ENCODE measurements around the gene PSMB3.

PSMB3 gene

GRCh38 chr17:38796451-38797157 lies 44.1 kb downstream of the PSMB3 start:
- no peak for DNase-seq (ENCODE audit: low read depth in 2 of 2)

- DNase-seq (ENCODE audit: low read depth in 2 of 2), result no peak
Measured at GRCh38 chr17:38797158-38797490, 44.6 kb downstream of the PSMB3 start.

DNA sequence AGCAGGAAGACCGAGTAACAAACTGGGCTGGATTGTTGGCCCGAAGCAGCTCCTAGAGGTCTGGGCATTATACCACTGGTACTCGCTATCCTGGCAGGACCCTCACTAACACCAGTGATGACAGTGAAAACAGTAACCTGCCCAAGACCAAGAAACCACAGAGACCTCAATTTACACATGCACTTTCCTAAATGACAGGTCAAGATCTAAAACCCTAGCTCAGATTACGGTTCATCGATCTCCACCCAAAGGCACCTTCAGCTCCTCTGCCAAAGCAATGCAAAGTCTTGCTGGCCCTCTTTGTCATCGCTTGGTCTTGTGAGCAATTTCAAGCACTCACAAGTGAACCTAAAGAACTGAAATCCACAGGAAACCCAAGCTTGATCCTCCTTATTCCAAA lies 45.3 kb downstream of the PSMB3 start:
- DNase-seq (ENCODE audit: low read depth in 2 of 2), result no peak

DNA sequence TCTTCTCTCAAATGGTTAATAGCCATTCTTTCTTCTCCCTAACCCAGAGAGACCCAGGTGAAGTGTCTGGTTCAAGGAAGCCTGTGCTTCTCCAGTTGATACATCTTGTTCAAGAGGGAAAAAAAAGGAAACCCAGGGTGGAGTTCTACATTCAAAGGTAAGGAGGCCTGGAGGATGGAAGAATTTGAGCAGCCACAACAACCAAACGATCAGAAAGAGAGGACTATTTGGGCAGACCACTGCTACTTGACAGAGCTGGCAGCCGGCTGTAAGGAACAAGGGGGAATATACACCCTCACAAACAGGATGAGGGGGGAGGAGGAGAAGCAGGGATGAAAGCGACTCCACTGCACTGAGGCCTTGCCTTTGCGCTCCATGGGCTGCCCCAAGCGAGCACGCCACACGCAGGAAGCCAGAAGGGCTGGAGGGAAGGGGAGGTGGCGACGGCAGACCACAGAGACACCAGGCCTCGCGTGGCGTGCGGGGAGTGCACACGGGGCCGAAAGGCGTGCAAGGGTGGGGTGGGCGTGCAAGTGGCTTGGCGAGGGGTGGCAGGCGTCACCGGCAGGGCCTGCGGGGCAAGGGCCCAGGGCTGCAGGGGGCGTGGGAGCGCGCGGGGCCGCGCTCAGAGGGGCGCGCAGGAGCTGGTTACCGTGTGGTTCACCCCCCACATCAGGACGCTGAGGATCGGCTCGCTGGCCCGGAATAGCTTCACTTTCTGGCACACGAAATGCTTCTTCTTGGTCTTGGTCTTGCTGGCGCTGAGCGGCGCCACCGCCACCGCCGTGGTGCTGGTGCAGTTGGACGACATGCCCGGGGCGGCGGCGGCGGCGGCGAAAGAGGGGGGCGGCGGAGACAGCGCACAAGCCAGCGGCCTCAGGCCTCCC lies 46.3 kb downstream of the PSMB3 start:
- peak in 1 of 2 donors; percentile 15 for DNase-seq (ENCODE audit: low read depth in 2 of 2)

DNA sequence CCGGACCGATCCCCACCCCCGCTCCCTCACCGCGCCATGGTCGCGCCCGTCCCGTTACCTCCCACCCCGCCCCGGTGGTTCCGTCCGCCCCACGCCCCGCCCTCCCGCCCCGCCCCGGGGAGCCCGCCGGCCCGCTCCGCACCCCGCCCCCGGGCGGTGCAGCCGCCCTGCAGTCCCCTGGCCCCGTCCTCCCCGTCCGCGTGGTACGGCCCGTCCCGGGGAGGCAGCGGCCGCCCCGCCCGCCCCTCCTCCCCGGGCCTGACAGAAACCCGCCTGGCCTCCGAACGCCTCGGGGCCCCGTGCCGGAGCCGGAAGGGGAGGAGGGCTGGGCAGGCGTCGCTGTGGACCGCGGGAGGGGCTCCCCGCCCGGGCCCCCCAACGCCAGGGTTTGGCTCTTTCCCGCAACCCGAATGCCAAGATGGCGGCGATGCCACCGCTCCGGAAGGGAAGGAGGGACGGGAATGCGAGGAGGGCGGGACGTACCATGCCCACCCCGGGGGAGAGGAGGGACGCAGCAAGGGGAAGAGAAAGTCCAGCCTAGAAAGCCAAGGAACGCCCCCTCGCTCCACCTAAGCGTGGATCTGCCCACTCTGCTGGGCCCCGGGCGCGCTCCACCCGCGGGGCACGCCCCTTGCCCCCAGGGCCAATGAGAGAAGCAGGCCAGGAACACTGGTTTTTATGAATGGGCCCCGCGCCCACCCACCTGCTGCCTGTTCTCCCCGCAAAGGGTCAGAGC lies 47.1 kb downstream of the PSMB3 start, which contains the start of gene PIP4K2B:
TSS of gene PIP4K2B (minus strand) at position 56 of the 736 bp plus-strand sequence. CDS start 132 bp downstream, outside the sequence.
- peak; percentile 62 to 68 for DNase-seq (ENCODE audit: low read depth in 2 of 2)

- no peak for DNase-seq (ENCODE audit: low read depth in 2 of 2)
Measured at GRCh38 chr17:38800237-38800760, 47.8 kb downstream of the PSMB3 start.

DNA sequence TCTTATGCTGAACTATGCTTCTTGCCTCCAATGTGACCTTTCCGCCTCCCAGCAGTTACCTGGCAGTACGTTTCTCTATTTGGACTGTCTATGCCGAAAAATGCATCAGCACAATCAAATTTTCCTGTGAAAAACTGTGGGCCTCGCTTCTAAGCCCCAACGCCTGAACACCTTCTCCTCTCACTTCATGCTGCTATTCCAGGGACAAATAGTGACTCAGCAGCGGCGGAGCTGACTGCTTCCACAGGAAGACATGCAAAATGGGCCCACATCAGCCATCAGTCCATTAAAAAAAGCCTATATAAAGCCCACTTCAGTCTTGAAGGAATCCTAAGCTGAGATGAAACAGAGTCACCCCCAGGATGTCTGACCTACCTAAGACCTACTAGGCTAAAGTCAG lies 57.3 kb downstream of the PSMB3 start:
- DNase-seq (ENCODE audit: low read depth in 2 of 2), result no peak
